Upper lobe of left lung (tissue), 6 donors: Measurements from ENCODE around the gene UBE2E2. TPM values are rescaled to one million over a fixed set of nuclear protein-coding genes. Genes with fewer than 3 reads are reported as not detected.

Experiments
- ATAC-seq, 2 donors: fragments of 200-7000 bp; cut with Tn5 transposase; one replicate each; pipeline ENCODE4 v1.9.1; 2022; ENCODE audit warnings: mild to moderate bottlenecking in 2 of 2, moderate library complexity in 2 of 2; ENCODE audit not compliant: low FRiP score in 2 of 2
- DNase-seq, 2 donors: peaks; one replicate each; pipeline ENCODE4 v3.0.0-alpha.2; 2019 to 2020
- H3K27ac ChIP-seq, 4 donors: fragments of 200-600 bp; sonication (generic); one replicate each; pipeline ENCODE4 v1.5.1; 2016 to 2019
- H3K27me3 ChIP-seq, 4 donors: fragments of 200-600 bp; sonication (generic); one replicate each; pipeline ENCODE4 v1.5.1; 2017 to 2019
- H3K36me3 ChIP-seq, 4 donors: fragments of 200-600 bp; sonication (generic); one replicate each; pipeline ENCODE4 v1.5.1; 2016 to 2019
- H3K4me1 ChIP-seq, 4 donors: fragments of 200-600 bp; sonication (generic); one replicate each; pipeline ENCODE4 v1.5.1; 2018 to 2019
- H3K4me3 ChIP-seq, 4 donors: fragments of 200-600 bp; sonication (generic); one replicate each; pipeline ENCODE4 v1.5.1; 2017 to 2019; ENCODE audit warnings: mild to moderate bottlenecking in 2 of 4, moderate library complexity in 1 of 4
- H3K9me3 ChIP-seq, 4 donors: fragments of 200-600 bp; sonication (generic); one replicate each; pipeline ENCODE4 v1.5.1; 2018 to 2019
- CTCF ChIP-seq, 6 experiments: fragments of 450-650 bp in 4 of 6; fragments of 200-600 bp in 2 of 6; sonication (generic) in 2 of 6; IDR thresholded peaks; one replicate each; pipeline ENCODE4 v1.5.1; 2016 to 2019; ENCODE audit warnings: antibody characterized with exemption in 6 of 6
- EP300 ChIP-seq, 4 donors: sonication (generic); formaldehyde crosslinking; IDR thresholded peaks; one replicate each; pipeline ENCODE4 v1.5.1; 2017; ENCODE audit warnings: antibody characterized with exemption in 4 of 4, control low read depth in 2 of 4
- POLR2A ChIP-seq, 4 donors: fragments of 450-650 bp; IDR thresholded peaks; one replicate each; pipeline ENCODE4 v1.5.1; 2016 to 2017; ENCODE audit warnings: antibody characterized with exemption in 4 of 4, mild to moderate bottlenecking in 2 of 4
- POLR2AphosphoS5 ChIP-seq, 2 donors: sonication (generic); formaldehyde crosslinking; IDR thresholded peaks; one replicate each; pipeline ENCODE4 v1.5.1; 2017; ENCODE audit warnings: antibody characterized with exemption in 2 of 2
- whole genome bisulfite sequencing, 2 donors: methylation state at CpG; one replicate each; pipeline ENCODE4 v1.1.5; 2017 to 2018; 5-methylcytosine and 5-hydroxymethylcytosine counted together
- total RNA-seq, 6 donors: library from RNA; depleted of rRNA in 4 of 6; stranded (reverse); fragments of >200 nt in 4 of 6; gene quantifications; one replicate each; pipeline versions ENCODE4 v1.1.0 to v1.2.1, GENCODE V29; 2016 to 2021
- donor health status: DM: no; HTN: no; CAD: no; lungs with moderate emphysema.
- donor health status: DM: no; HTN: yes; CAD: no; lungs with severe emphysema.

UBE2E2 gene
- total RNA-seq, 6 donors from 2014 or later = 18.3 to 61.5 (median 41.9) TPM

- Histone ChIP-seq H3K9me3 (no peaks in the 10 kb centered on the region), H3K27me3 (no peaks in the 10 kb centered on the region), H3K27ac (no peak overlapping the region), H3K36me3 (no peaks in the 10 kb centered on the region), H3K4me1 (no peaks in the 10 kb centered on the region), H3K4me3 (no peak overlapping the region)
- DNase-seq = no peak
- WGBS, 2 donors = 82 to 88% methylated on average over 2 of the region's 2 CpGs
- TF ChIP-seq POLR2AphosphoS5 (IDR thresholded peaks at IDR 0.05) (no peak), CTCF (IDR thresholded peaks at IDR 0.05) (no peak), EP300 (IDR thresholded peaks at IDR 0.05) (no peak)
- no peak for ATAC-seq
Observed at GRCh38 chr3:23533996-23534395, 330.9 kb downstream of the UBE2E2 start.

GRCh38 chr3:23537101-23537551 is 334.0 kb downstream of the UBE2E2 start:
- WGBS, 2 donors = 81 to 89% methylated on average over 4 of the region's 4 CpGs
- no peaks in the 10 kb centered on the region for H3K4me1 ChIP-seq
- no peak overlapping the region for H3K27ac ChIP-seq
- DNase-seq (no peak), ATAC-seq (no peak)
- no peak overlapping the region for H3K4me3 ChIP-seq
- TF ChIP-seq POLR2AphosphoS5 (IDR thresholded peaks at IDR 0.05) (no peak), POLR2A (IDR thresholded peaks at IDR 0.05) (no peak), EP300 (IDR thresholded peaks at IDR 0.05) (no peak), CTCF (IDR thresholded peaks at IDR 0.05) (no peak)
- no peaks in the 10 kb centered on the region for H3K9me3 ChIP-seq
- no peaks in the 10 kb centered on the region for H3K36me3 ChIP-seq
- no peaks in the 10 kb centered on the region for H3K27me3 ChIP-seq

- no peaks in the 10 kb centered on the region for H3K27me3 ChIP-seq
- H3K27ac ChIP-seq = no peak overlapping the region
- H3K4me3 ChIP-seq = no peak overlapping the region
- TF ChIP-seq CTCF (IDR thresholded peaks at IDR 0.05) (no peak), POLR2AphosphoS5 (IDR thresholded peaks at IDR 0.05) (no peak), EP300 (IDR thresholded peaks at IDR 0.05) (no peak), POLR2A (IDR thresholded peaks at IDR 0.05) (no peak)
- ATAC-seq (no peak), DNase-seq (no peak)
- no peaks in the 10 kb centered on the region for H3K4me1 ChIP-seq
- no peaks in the 10 kb centered on the region for H3K36me3 ChIP-seq
- no peaks in the 10 kb centered on the region for H3K9me3 ChIP-seq
- WGBS, 2 donors = 88 to 96% methylated on average over 2 of the region's 2 CpGs
Observed at GRCh38 chr3:23539185-23539584, 336.1 kb downstream of the UBE2E2 start.

- Histone ChIP-seq H3K4me3 (no peak overlapping the region), H3K27me3 (no peaks in the 10 kb centered on the region), H3K9me3 (no peaks in the 10 kb centered on the region), H3K4me1 (no peaks in the 10 kb centered on the region), H3K36me3 (no peaks in the 10 kb centered on the region), H3K27ac (no peak overlapping the region)
- 81 to 93% methylated on average over 2 to 4 of the region's 4 CpGs for WGBS, 2 donors
- DNase-seq (no peak), ATAC-seq (no peak)
- TF ChIP-seq POLR2A (IDR thresholded peaks at IDR 0.05) (no peak), CTCF (IDR thresholded peaks at IDR 0.05) (no peak), EP300 (IDR thresholded peaks at IDR 0.05) (no peak), POLR2AphosphoS5 (IDR thresholded peaks at IDR 0.05) (no peak)
Observed at GRCh38 chr3:23540600-23540999, 337.5 kb downstream of the UBE2E2 start.

GRCh38 chr3:23542079-23542478 is 339.0 kb downstream of the UBE2E2 start:
- Histone ChIP-seq H3K4me1 (no peaks in the 10 kb centered on the region), H3K27ac (no peak overlapping the region), H3K27me3 (no peaks in the 10 kb centered on the region), H3K4me3 (no peak overlapping the region), H3K9me3 (no peaks in the 10 kb centered on the region), H3K36me3 (no peaks in the 10 kb centered on the region)
- WGBS, 2 donors = 97 to 100% methylated on average over 4 of the region's 4 CpGs
- TF ChIP-seq POLR2A (IDR thresholded peaks at IDR 0.05) = no peak
- TF ChIP-seq EP300 (IDR thresholded peaks at IDR 0.05) = no peak
- no peak for TF ChIP-seq POLR2AphosphoS5 (IDR thresholded peaks at IDR 0.05)
- TF ChIP-seq CTCF (IDR thresholded peaks at IDR 0.05) = no peak
- no peak for DNase-seq
- ATAC-seq = no peak
